Neural cell (in vitro differentiated cells): ENCODE results near the gene NNT. TPM values are rescaled to one million over a fixed set of nuclear protein-coding genes. Genes with fewer than 3 reads are reported as not detected.

Experiments used
- H2AFZ ChIP-seq: fragments of 200-600, 300-800 bp; sonication (generic), shearing (Covaris generic); 2 replicates; pipeline ENCODE4 v1.6.0; 2014; ENCODE audit warnings: low read depth, mild to moderate bottlenecking, antibody characterized with exemption, low read length, moderate library complexity
- H3F3A ChIP-seq: fragments of 200-600 bp; shearing (Covaris generic); 2 replicates; pipeline ENCODE4 v1.6.1; 2016; ENCODE audit warnings: mild to moderate bottlenecking, moderate library complexity, mixed read lengths, antibody characterized with exemption, low read length; ENCODE audit not compliant: insufficient read depth, poor library complexity, severe bottlenecking
- H3K27ac ChIP-seq: fragments of 200-600, 300-800 bp; sonication (generic), shearing (Covaris generic); 2 replicates; pipeline ENCODE4 v1.5.1; 2014; ENCODE audit warnings: mild to moderate bottlenecking, low read length, moderate library complexity
- H3K27me3 ChIP-seq: fragments of 300-800, 200-600 bp; sonication (generic), shearing (Covaris generic); 2 replicates; pipeline ENCODE4 v1.6.0; 2014; ENCODE audit warnings: mild to moderate bottlenecking, low read depth, low read length, moderate library complexity; ENCODE audit not compliant: insufficient read depth
- H3K36me3 ChIP-seq: fragments of 300-800, 200-600 bp; sonication (generic), shearing (Covaris generic); 2 replicates; pipeline ENCODE4 v1.5.1; 2014; ENCODE audit warnings: mild to moderate bottlenecking, antibody characterized with exemption, low read length, moderate library complexity; ENCODE audit not compliant: insufficient read depth
- H3K4me2 ChIP-seq: fragments of 300-800, 200-600 bp; sonication (generic), shearing (Covaris generic); 2 replicates; pipeline ENCODE4 v1.6.0; 2014; ENCODE audit warnings: mild to moderate bottlenecking, low read length
- H3K4me3 ChIP-seq: fragments of 300-800, 200-600 bp; sonication (generic), shearing (Covaris generic); 2 replicates; pipeline ENCODE4 v1.5.1; 2014; ENCODE audit warnings: mild to moderate bottlenecking, low read length, moderate library complexity
- H3K79me2 ChIP-seq: fragments of 200-600 bp; shearing (Covaris generic); replicated peaks from 2 replicates; pipeline ENCODE4 v1.6.0; 2014; ENCODE audit warnings: mild to moderate bottlenecking, low read length, moderate library complexity; ENCODE audit not compliant: insufficient read depth
- H3K9ac ChIP-seq: fragments of 300-800, 200-600 bp; sonication (generic), shearing (Covaris generic); 2 replicates; pipeline ENCODE4 v1.6.1; 2016; ENCODE audit warnings: mild to moderate bottlenecking, low read length, mixed read lengths
- H3K9me2 ChIP-seq: fragments of 200-600 bp; shearing (Covaris generic); 2 replicates; pipeline ENCODE4 v1.6.1; 2016; ENCODE audit warnings: mild to moderate bottlenecking, low read length, mixed read lengths; ENCODE audit not compliant: insufficient read depth
- H3K9me3 ChIP-seq: fragments of 200-600, 300-800 bp; sonication (generic), shearing (Covaris generic); 2 replicates; pipeline ENCODE4 v1.6.1; 2016; ENCODE audit warnings: mild to moderate bottlenecking, mixed run types, low read length, moderate library complexity, mixed read lengths
- H4K20me1 ChIP-seq: fragments of 200-600 bp; shearing (Covaris generic); 2 replicates; pipeline ENCODE4 v1.6.1; 2016; ENCODE audit warnings: mild to moderate bottlenecking, mixed run types; ENCODE audit not compliant: insufficient read depth
- EP300 ChIP-seq: fragments of 450-650 bp; conservative IDR thresholded peaks from 2 replicates; pipeline ENCODE4 v1.6.1; 2014; ENCODE audit warnings: antibody characterized with exemption, mild to moderate bottlenecking, moderate library complexity; ENCODE audit not compliant: poor library complexity, severe bottlenecking
- EZH2 ChIP-seq: fragments of 200-600, 300-800 bp; shearing (Covaris generic), sonication (generic); IDR thresholded peaks from 2 replicates; pipeline ENCODE4 v1.6.1; 2014; ENCODE audit warnings: antibody characterized with exemption, low read length, borderline replicate concordance, mild to moderate bottlenecking; ENCODE audit not compliant: insufficient read depth, poor library complexity, severe bottlenecking
- MXI1 ChIP-seq: fragments of 450-650 bp; conservative IDR thresholded peaks from 2 replicates; pipeline ENCODE4 v1.6.1; 2014; ENCODE audit warnings: antibody characterized with exemption, mild to moderate bottlenecking; ENCODE audit not compliant: poor library complexity, severe bottlenecking
- POLR2AphosphoS5 ChIP-seq: IDR thresholded peaks from 2 replicates; pipeline ENCODE4 v1.6.1; 2012
- RAD21 ChIP-seq: fragments of 450-650 bp; conservative IDR thresholded peaks from 2 replicates; pipeline ENCODE4 v1.6.1; 2014; ENCODE audit warnings: antibody characterized with exemption, mild to moderate bottlenecking, moderate library complexity
- SMC3 ChIP-seq: fragments of 450-650 bp; conservative IDR thresholded peaks from 2 replicates; pipeline ENCODE4 v1.6.1; 2014; ENCODE audit warnings: antibody characterized with exemption, mild to moderate bottlenecking, moderate library complexity; ENCODE audit not compliant: poor library complexity
- TAF1 ChIP-seq: IDR thresholded peaks from 2 replicates; pipeline ENCODE4 v1.6.1; 2012; ENCODE audit warnings: low read depth
- polyA plus RNA-seq: library from polyadenylated mRNA; depleted of rRNA; stranded (reverse); fragments of >200 nt; gene quantifications from 2 replicates; pipeline ENCODE4 v1.2.3, GENCODE V29; 2014
- TF ChIP-seq, protein P1 (sequence below): fragments of 450-650 bp; IDR thresholded peaks from 2 replicates; pipeline ENCODE4 v1.5.1; 2014; ENCODE audit warnings: antibody characterized with exemption, mild to moderate bottlenecking, moderate library complexity; ENCODE audit not compliant: poor library complexity, severe bottlenecking
- TF ChIP-seq, protein P2 (sequence below): IDR thresholded peaks from 2 replicates; pipeline ENCODE4 v1.6.1; 2012; ENCODE audit warnings: borderline replicate concordance

The NNT gene
- polyA plus RNA-seq, 1 donor from 2014 or later: 120 TPM

DNA sequence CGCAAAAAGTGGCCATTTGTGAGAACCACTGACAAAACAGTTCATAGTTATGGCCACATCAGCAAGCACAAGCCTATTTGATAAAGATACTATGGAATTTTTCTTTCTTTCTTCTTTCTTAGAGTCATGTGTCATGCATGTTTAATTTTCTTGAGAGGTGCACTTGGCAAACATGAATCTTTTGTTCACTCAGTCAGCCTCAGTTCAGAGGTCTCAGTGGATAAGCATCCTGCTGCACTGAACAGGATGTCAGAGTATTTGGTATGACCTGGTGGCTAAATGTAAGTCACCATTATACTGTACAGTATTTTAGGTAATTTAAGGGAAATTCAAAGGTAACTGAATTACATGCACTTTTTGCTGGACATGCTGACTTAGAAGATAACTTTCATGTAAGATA is 5.4 kb downstream of the NNT start:
- Histone ChIP-seq H3K9me2 (no peaks in the 10 kb centered on the region), H3K27me3 (no peaks in the 10 kb centered on the region), H3K9me3 (no peaks in the 10 kb centered on the region), H2AFZ (no peak overlapping the region), H3K36me3 (peaks cover 20% of the 10 kb centered on the region), H3K9ac (no peak overlapping the region), H3F3A (no peaks in the 10 kb centered on the region), H3K79me2 (no peaks in the 10 kb centered on the region), H3K4me3 (no peak overlapping the region), H3K27ac (no peak overlapping the region), H3K4me2 (no peak overlapping the region), H4K20me1 (no peaks in the 10 kb centered on the region)
- TF ChIP-seq, protein P1, sequence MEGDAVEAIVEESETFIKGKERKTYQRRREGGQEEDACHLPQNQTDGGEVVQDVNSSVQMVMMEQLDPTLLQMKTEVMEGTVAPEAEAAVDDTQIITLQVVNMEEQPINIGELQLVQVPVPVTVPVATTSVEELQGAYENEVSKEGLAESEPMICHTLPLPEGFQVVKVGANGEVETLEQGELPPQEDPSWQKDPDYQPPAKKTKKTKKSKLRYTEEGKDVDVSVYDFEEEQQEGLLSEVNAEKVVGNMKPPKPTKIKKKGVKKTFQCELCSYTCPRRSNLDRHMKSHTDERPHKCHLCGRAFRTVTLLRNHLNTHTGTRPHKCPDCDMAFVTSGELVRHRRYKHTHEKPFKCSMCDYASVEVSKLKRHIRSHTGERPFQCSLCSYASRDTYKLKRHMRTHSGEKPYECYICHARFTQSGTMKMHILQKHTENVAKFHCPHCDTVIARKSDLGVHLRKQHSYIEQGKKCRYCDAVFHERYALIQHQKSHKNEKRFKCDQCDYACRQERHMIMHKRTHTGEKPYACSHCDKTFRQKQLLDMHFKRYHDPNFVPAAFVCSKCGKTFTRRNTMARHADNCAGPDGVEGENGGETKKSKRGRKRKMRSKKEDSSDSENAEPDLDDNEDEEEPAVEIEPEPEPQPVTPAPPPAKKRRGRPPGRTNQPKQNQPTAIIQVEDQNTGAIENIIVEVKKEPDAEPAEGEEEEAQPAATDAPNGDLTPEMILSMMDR: no peak
- no peak for TF ChIP-seq EP300
- TF ChIP-seq, protein P2, sequence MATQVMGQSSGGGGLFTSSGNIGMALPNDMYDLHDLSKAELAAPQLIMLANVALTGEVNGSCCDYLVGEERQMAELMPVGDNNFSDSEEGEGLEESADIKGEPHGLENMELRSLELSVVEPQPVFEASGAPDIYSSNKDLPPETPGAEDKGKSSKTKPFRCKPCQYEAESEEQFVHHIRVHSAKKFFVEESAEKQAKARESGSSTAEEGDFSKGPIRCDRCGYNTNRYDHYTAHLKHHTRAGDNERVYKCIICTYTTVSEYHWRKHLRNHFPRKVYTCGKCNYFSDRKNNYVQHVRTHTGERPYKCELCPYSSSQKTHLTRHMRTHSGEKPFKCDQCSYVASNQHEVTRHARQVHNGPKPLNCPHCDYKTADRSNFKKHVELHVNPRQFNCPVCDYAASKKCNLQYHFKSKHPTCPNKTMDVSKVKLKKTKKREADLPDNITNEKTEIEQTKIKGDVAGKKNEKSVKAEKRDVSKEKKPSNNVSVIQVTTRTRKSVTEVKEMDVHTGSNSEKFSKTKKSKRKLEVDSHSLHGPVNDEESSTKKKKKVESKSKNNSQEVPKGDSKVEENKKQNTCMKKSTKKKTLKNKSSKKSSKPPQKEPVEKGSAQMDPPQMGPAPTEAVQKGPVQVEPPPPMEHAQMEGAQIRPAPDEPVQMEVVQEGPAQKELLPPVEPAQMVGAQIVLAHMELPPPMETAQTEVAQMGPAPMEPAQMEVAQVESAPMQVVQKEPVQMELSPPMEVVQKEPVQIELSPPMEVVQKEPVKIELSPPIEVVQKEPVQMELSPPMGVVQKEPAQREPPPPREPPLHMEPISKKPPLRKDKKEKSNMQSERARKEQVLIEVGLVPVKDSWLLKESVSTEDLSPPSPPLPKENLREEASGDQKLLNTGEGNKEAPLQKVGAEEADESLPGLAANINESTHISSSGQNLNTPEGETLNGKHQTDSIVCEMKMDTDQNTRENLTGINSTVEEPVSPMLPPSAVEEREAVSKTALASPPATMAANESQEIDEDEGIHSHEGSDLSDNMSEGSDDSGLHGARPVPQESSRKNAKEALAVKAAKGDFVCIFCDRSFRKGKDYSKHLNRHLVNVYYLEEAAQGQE: no peak
- TF ChIP-seq EZH2: no peak
- no peak for TF ChIP-seq SMC3
- no peak for TF ChIP-seq RAD21
- TF ChIP-seq TAF1: no peak
- no peak for TF ChIP-seq MXI1
- no peak for TF ChIP-seq POLR2AphosphoS5

DNA sequence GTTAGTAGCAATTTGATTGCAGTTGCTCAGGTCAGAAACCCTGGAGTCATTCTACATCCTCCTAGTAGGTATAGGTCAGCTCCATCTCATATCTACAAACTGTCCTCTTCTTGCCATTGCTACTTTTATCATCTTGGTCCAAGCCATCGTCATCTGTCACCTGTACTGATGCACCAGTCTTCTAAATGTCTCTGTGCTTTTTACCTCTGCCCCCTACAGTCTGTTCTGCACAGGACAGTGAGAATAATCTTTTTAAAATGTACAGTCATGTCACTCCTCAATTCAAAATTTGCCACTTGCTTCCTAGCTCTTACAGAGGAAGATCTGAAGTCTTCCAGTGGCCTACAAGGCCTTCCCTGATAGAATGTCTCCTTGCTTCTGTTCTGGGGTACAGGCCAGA is 6.8 kb downstream of the NNT start:
- Histone ChIP-seq H3K9me3 (no peaks in the 10 kb centered on the region), H4K20me1 (no peaks in the 10 kb centered on the region), H3F3A (no peaks in the 10 kb centered on the region), H3K9ac (no peak overlapping the region), H3K4me3 (no peak overlapping the region), H3K27ac (no peak overlapping the region), H3K36me3 (peaks cover 20% of the 10 kb centered on the region), H3K27me3 (no peaks in the 10 kb centered on the region), H3K79me2 (no peaks in the 10 kb centered on the region), H3K4me2 (no peak overlapping the region), H3K9me2 (no peaks in the 10 kb centered on the region), H2AFZ (no peak overlapping the region)
- TF ChIP-seq EZH2 (no peak), EP300 (no peak), TAF1 (no peak), MXI1 (no peak), POLR2AphosphoS5 (no peak), SMC3 (no peak), RAD21 (no peak)
- TF ChIP-seq, protein P2: no peak
- TF ChIP-seq, protein P1: no peak
